ENCODE measurements around the gene RPP38.

The RPP38 gene

DNA sequence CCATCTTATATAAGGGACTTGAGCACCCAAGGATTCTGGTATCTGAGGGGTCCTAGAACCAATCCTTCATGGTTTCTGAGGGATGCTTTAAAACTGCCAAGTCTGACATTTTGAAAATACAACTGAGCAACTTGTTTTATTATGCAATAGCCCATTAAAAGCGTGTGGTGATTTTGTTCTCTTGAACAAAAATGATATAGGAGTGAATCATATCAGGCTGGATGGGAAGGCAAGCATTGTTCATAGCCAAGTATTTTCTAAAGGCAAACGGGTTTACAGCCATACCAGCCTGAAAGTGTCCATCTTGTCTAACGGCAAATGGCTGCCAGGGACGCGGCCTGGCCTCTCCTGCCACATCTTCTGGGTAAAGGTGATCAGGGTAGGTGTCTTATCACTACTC, 23.4 kb downstream of the RPP38 start:
- TF ChIP-seq FOXP2 (optimal IDR thresholded peaks at IDR 0.05; ENCODE audit: borderline replicate concordance, extremely low read depth, extremely low read length, insufficient read depth) = no peak
- no peak for TF ChIP-seq SIN3A (IDR thresholded peaks at IDR 0.05; ENCODE audit: borderline replicate concordance, insufficient read depth, low read length)
- TF ChIP-seq, protein P1, sequence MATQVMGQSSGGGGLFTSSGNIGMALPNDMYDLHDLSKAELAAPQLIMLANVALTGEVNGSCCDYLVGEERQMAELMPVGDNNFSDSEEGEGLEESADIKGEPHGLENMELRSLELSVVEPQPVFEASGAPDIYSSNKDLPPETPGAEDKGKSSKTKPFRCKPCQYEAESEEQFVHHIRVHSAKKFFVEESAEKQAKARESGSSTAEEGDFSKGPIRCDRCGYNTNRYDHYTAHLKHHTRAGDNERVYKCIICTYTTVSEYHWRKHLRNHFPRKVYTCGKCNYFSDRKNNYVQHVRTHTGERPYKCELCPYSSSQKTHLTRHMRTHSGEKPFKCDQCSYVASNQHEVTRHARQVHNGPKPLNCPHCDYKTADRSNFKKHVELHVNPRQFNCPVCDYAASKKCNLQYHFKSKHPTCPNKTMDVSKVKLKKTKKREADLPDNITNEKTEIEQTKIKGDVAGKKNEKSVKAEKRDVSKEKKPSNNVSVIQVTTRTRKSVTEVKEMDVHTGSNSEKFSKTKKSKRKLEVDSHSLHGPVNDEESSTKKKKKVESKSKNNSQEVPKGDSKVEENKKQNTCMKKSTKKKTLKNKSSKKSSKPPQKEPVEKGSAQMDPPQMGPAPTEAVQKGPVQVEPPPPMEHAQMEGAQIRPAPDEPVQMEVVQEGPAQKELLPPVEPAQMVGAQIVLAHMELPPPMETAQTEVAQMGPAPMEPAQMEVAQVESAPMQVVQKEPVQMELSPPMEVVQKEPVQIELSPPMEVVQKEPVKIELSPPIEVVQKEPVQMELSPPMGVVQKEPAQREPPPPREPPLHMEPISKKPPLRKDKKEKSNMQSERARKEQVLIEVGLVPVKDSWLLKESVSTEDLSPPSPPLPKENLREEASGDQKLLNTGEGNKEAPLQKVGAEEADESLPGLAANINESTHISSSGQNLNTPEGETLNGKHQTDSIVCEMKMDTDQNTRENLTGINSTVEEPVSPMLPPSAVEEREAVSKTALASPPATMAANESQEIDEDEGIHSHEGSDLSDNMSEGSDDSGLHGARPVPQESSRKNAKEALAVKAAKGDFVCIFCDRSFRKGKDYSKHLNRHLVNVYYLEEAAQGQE (IDR thresholded peaks at IDR 0.05; ENCODE audit: insufficient read depth in 1 of 2, low read depth in 2 of 2, low read length in 2 of 2) = no peak
- TF ChIP-seq TAF1 (IDR thresholded peaks at IDR 0.05; ENCODE audit: borderline replicate concordance, insufficient read depth, low read length) = no peak

DNA sequence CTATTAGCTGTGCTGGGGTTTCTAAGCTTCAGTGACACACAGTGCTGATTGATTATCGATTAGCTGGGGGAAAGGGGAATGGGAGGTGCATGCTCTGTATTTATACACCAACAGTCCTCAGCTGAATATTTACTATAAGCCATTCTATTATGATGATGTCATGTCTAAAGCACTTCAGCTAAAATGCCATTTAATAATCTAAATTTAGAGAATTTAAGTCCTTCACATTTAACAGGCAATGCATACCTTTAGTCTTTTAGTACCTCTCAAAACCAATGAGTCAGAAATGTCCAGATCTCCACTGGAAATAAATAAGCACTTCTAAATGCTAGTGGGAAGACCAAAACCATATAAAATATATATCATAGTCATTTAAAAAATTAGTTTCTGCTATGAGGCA, 24.6 kb downstream of the RPP38 start:
- no peak for TF ChIP-seq POLR2AphosphoS5 (IDR thresholded peaks at IDR 0.05; ENCODE audit: low read depth, low read length)
- TF ChIP-seq FOXP2 (optimal IDR thresholded peaks at IDR 0.05; ENCODE audit: borderline replicate concordance, extremely low read depth, extremely low read length, insufficient read depth) = no peak
- no peak for TF ChIP-seq SIN3A (IDR thresholded peaks at IDR 0.05; ENCODE audit: borderline replicate concordance, insufficient read depth, low read length)
- TF ChIP-seq, protein P1 (IDR thresholded peaks at IDR 0.05; ENCODE audit: insufficient read depth in 1 of 2, low read depth in 2 of 2, low read length in 2 of 2) = no peak
- TF ChIP-seq TAF1 (IDR thresholded peaks at IDR 0.05; ENCODE audit: borderline replicate concordance, insufficient read depth, low read length) = no peak

DNA sequence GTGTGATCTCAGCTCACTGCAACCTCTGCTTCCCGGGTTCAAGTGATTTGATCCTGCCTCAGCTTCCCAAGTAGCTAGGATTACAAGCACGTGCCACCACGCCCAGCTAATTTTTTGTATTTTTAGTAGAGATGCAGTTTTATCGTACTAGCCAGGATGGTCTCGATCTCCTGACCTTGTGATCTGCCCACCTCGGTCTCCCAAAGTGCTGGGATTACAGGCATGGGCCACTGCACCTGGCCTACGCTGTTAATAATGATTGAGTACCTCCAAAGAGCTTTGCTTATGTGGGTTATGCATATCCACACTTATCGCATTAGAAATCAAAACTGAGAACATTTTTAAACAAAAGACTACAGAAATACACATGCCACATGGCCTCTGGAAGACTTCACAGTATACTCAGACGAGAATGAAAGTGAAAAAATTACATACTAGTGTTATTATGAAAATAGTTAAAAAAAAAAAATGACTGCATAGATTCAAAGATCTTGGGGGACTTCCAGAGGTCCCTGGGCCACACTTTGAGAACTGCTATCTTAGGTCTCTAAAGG, 25.4 kb downstream of the RPP38 start:
- TF ChIP-seq, protein P1 (IDR thresholded peaks at IDR 0.05; ENCODE audit: insufficient read depth in 1 of 2, low read depth in 2 of 2, low read length in 2 of 2) = no peak
- TF ChIP-seq POLR2AphosphoS5 (IDR thresholded peaks at IDR 0.05; ENCODE audit: low read depth, low read length) = no peak
- no peak for TF ChIP-seq TAF1 (IDR thresholded peaks at IDR 0.05; ENCODE audit: borderline replicate concordance, insufficient read depth, low read length)
- TF ChIP-seq SIN3A (IDR thresholded peaks at IDR 0.05; ENCODE audit: borderline replicate concordance, insufficient read depth, low read length) = no peak
- no peak for TF ChIP-seq FOXP2 (optimal IDR thresholded peaks at IDR 0.05; ENCODE audit: borderline replicate concordance, extremely low read depth, extremely low read length, insufficient read depth)

DNA sequence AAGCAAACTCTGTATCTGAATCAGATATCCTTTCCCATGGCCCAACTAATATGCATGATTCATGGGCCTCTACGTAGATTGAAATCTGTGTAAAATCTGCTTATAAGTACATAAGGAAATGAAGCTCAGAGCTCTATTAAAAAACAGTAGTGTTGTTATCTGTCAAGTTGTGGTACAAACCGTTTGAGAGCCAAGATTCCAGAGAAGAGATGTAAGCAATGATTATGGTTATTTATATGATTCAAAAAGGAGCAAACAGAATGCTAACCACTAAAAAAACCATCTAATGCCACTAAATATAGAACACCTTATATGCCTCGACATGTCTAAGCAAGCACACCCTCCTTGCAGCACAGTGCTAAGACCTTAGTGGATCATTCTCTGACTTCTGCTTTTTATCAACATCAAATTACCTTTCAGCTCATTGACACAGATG, 26.6 kb downstream of the RPP38 start:
- TF ChIP-seq, protein P1 (IDR thresholded peaks at IDR 0.05; ENCODE audit: insufficient read depth in 1 of 2, low read depth in 2 of 2, low read length in 2 of 2) = no peak
- TF ChIP-seq FOXP2 (optimal IDR thresholded peaks at IDR 0.05; ENCODE audit: borderline replicate concordance, extremely low read depth, extremely low read length, insufficient read depth) = no peak
- TF ChIP-seq POLR2AphosphoS5 (IDR thresholded peaks at IDR 0.05; ENCODE audit: low read depth, low read length) = no peak
- no peak for TF ChIP-seq SIN3A (IDR thresholded peaks at IDR 0.05; ENCODE audit: borderline replicate concordance, insufficient read depth, low read length)
- TF ChIP-seq TAF1 (IDR thresholded peaks at IDR 0.05; ENCODE audit: borderline replicate concordance, insufficient read depth, low read length) = no peak

DNA sequence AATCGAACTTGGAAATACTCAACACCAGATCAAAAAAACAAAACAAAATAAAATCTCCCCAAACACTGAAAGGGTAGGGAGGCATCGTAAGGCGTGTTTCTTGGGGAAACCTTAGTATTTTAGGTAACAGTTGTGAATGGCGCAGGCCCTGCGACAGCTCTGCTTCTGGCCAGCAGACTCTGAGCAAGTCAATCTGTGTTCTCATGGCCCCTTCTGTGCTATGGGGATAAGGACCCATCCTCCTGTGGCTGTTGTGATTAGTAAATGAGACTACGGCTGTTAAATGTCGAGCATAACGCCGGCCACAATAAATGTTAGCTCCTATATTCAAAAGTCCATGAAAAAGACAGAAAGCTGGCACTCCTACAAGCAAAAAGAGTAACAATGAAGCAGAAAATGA, 27.0 kb downstream of the RPP38 start:
- TF ChIP-seq SIN3A (IDR thresholded peaks at IDR 0.05; ENCODE audit: borderline replicate concordance, insufficient read depth, low read length) (no peak), POLR2AphosphoS5 (IDR thresholded peaks at IDR 0.05; ENCODE audit: low read depth, low read length) (no peak), FOXP2 (optimal IDR thresholded peaks at IDR 0.05; ENCODE audit: borderline replicate concordance, extremely low read depth, extremely low read length, insufficient read depth) (no peak)

All from PFSK-1 (cell line).